NCI-H128 (cell line): ENCODE results near the gene DHRSX.
"Not testable (repeated sequence)": the region's sequence is repeated elsewhere in the genome, so short reads cannot be mapped to it uniquely, and the experiment has no call there.

Source experiments
- DNase-seq: peaks from one replicate; lab custom pipeline; 2025; ENCODE audit not compliant: unreplicated experiment; lab: John Stamatoyannopoulos, UW

The DHRSX gene

GRCh38 chrX:2226906-2227656 lies 273.7 kb downstream of the DHRSX start:
- no peak for DNase-seq

- no peak for DNase-seq
Observed at GRCh38 chrX:2226182-2226581, 274.6 kb downstream of the DHRSX start.

GRCh38 chrX:2224597-2225235 lies 276.1 kb downstream of the DHRSX start:
- no peak for DNase-seq

GRCh38 chrX:2224161-2224560 lies 276.6 kb downstream of the DHRSX start:
- no peak for DNase-seq

- no peak for DNase-seq
Observed at GRCh38 chrX:2220829-2221567, 279.8 kb downstream of the DHRSX start.

GRCh38 chrX:2220296-2220695 lies 280.5 kb downstream of the DHRSX start:
- no peak for DNase-seq

GRCh38 chrX:2214138-2214823 lies 286.5 kb downstream of the DHRSX start:
- not testable (repeated sequence) for DNase-seq

- not testable (repeated sequence) for DNase-seq
Observed at GRCh38 chrX:2211667-2212066, 289.1 kb downstream of the DHRSX start.

GRCh38 chrX:2193273-2193592 lies 307.5 kb downstream of the DHRSX start:
- no peak for DNase-seq

GRCh38 chrX:2192584-2193272 lies 308.0 kb downstream of the DHRSX start:
- DNase-seq, result no peak

- no peak for DNase-seq
Observed at GRCh38 chrX:2188840-2189239, 311.9 kb downstream of the DHRSX start.

- no peak for DNase-seq
Observed at GRCh38 chrX:2188330-2188792, 312.4 kb downstream of the DHRSX start.

GRCh38 chrX:2187352-2188115 lies 313.2 kb downstream of the DHRSX start:
- no peak for DNase-seq

- no peak for DNase-seq
Observed at GRCh38 chrX:2185341-2186082, 315.3 kb downstream of the DHRSX start.

- no peak for DNase-seq
Observed at GRCh38 chrX:2184089-2184488, 316.7 kb downstream of the DHRSX start.

GRCh38 chrX:2183193-2183725 lies 317.5 kb downstream of the DHRSX start:
- no peak for DNase-seq

- DNase-seq, result no peak
Observed at GRCh38 chrX:2177541-2177940, 323.2 kb downstream of the DHRSX start.

- no peak for DNase-seq
Observed at GRCh38 chrX:2176733-2177132, 324.0 kb downstream of the DHRSX start.

GRCh38 chrX:2176274-2176673 lies 324.5 kb downstream of the DHRSX start:
- DNase-seq, result no peak
